SK-N-MC (cell line): ENCODE results near the gene NPY4R2.
"Not testable (repeated sequence)": the region's sequence is repeated elsewhere in the genome, so short reads cannot be mapped to it uniquely, and the experiment has no call there.

Experiments used
- EZH2 ChIP-seq: fragments of 200-600 bp; sonication (generic); IDR thresholded peaks from one replicate; pipeline ENCODE4 v1.6.1; 2017; ENCODE audit warnings: antibody characterized with exemption
- POLR2AphosphoS5 ChIP-seq: IDR thresholded peaks from 2 replicates; pipeline ENCODE4 v1.6.1; 2012; ENCODE audit warnings: mild to moderate bottlenecking, low read depth, low read length, borderline replicate concordance

GRCh38 chr10:47897813-47898212, 20.6 kb upstream of the NPY4R2 start:
- not testable (repeated sequence) for TF ChIP-seq POLR2AphosphoS5, EZH2
